ENCODE data around the gene ST6GALNAC3. TPM values are rescaled to one million over a fixed set of nuclear protein-coding genes. Genes with fewer than 3 reads are reported as not detected.

The ST6GALNAC3 gene
- polyA plus RNA-seq, 2 of the 4 experiments (the other 2 are of a cell fraction): 1.1 to 1.2 TPM

DNA sequence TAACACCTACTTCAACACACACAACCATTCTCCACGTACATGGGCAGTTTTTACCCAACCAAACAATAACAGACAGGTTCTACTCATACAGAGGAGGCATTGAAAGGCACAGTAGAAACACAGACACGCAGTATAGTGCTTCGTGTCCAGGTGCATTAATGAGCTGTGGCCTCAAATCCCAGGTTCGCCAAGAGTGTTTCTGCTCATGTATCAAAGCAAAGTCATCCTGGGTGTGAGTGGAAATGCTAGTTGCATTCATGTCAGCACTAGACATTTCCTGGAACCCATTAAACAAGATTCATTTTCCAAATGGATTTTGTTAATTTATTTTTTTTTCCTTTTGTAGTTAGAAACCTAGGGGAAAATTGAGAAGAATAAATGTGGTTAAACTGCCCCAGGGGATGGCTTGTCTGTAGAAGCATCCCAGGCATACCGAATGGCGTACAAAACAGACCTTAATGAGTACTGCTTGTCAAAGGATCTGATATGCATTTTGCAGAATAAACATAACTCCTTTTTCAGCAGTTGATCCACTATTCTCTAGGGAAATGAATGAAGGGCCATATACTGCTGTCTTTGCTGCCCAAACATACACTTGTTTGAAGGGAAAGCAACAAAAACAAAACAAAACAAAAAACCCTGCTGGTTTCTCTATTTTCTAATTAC is 494.2 kb downstream of the ST6GALNAC3 start:
- TF ChIP-seq MAZ (IDR thresholded peaks at IDR 0.05; ENCODE audit: borderline replicate concordance, low read depth, low read length) (no peak), REST (IDR thresholded peaks at IDR 0.05) (no peak), ESRRA (IDR thresholded peaks at IDR 0.05; ENCODE audit: borderline replicate concordance, low read length) (no peak), HOXA7 (CRISPR knock-in tag; IDR thresholded peaks at IDR 0.05) (no peak), MAX (IDR thresholded peaks at IDR 0.05) (no peak), RARB (CRISPR knock-in tag; IDR thresholded peaks at IDR 0.05) (no peak), GATA3 (IDR thresholded peaks at IDR 0.05; ENCODE audit: borderline replicate concordance) (no peak), HDAC2 (IDR thresholded peaks at IDR 0.05) (no peak), KDM1A (IDR thresholded peaks at IDR 0.05; ENCODE audit: low read depth) (no peak), CHD2 (IDR thresholded peaks at IDR 0.05; ENCODE audit: low read length, partially characterized antibody) (no peak), CTCF (IDR thresholded peaks at IDR 0.05) (no peak)
- TF ChIP-seq, protein P1, sequence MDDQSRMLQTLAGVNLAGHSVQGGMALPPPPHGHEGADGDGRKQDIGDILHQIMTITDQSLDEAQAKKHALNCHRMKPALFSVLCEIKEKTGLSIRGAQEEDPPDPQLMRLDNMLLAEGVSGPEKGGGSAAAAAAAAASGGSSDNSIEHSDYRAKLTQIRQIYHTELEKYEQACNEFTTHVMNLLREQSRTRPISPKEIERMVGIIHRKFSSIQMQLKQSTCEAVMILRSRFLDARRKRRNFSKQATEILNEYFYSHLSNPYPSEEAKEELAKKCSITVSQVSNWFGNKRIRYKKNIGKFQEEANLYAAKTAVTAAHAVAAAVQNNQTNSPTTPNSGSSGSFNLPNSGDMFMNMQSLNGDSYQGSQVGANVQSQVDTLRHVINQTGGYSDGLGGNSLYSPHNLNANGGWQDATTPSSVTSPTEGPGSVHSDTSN (IDR thresholded peaks at IDR 0.05): no peak

DNA sequence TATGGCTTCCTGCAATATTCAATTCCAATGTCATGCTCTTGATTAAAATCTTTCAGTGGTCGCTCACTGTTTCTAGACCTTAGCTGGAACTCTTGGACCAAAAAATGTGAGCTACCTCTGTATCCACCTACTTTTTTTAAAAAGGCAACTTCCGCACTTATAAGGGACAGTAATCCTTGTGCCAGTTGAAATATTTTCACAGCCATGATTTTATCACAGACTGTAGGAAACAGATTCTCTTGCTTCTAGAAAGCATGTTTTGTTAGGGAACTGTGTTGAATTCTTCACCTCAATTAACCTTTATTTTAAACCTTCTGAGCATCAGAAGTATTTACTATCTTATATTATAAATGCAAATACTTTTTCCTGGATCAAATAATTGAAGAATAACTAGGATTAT is 496.7 kb downstream of the ST6GALNAC3 start:
- H3K4me1 ChIP-seq: no peaks in the 10 kb centered on the region
- no peak for FAIRE-seq
- H3K9me3 ChIP-seq: no peaks in the 10 kb centered on the region
- TF ChIP-seq, protein P2, sequence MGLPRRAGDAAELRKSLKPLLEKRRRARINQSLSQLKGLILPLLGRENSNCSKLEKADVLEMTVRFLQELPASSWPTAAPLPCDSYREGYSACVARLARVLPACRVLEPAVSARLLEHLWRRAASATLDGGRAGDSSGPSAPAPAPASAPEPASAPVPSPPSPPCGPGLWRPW (IDR thresholded peaks at IDR 0.05): no peak
- no peak for TF ChIP-seq ZFP36 (IDR thresholded peaks at IDR 0.05; ENCODE audit: borderline replicate concordance, partially characterized antibody)
- TF ChIP-seq, protein P3, sequence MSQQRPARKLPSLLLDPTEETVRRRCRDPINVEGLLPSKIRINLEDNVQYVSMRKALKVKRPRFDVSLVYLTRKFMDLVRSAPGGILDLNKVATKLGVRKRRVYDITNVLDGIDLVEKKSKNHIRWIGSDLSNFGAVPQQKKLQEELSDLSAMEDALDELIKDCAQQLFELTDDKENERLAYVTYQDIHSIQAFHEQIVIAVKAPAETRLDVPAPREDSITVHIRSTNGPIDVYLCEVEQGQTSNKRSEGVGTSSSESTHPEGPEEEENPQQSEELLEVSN (IDR thresholded peaks at IDR 0.05; ENCODE audit: borderline replicate concordance, low read depth): no peak
- TF ChIP-seq RFX5 (IDR thresholded peaks at IDR 0.05): no peak
- TF ChIP-seq CBX2 (IDR thresholded peaks at IDR 0.05; ENCODE audit: borderline replicate concordance, low read depth): no peak
- TF ChIP-seq KDM1A (IDR thresholded peaks at IDR 0.05; ENCODE audit: low read depth): no peak
- TF ChIP-seq EHF (CRISPR knock-in tag; IDR thresholded peaks at IDR 0.05): no peak
- no peak for TF ChIP-seq BCL3 (IDR thresholded peaks at IDR 0.05)
- TF ChIP-seq SMC3 (IDR thresholded peaks at IDR 0.05): no peak
- no peak for TF ChIP-seq CHD4 (IDR thresholded peaks at IDR 0.05; ENCODE audit: borderline replicate concordance)
- no peak overlapping the region for H3K4me2 ChIP-seq
- CTCF ChIA-PET: no interaction called here
- POLR2A ChIA-PET: no interaction called here
- H3K27ac ChIP-seq: no peak overlapping the region
- no peak for ATAC-seq
- no peak overlapping the region for H3K4me3 ChIP-seq
- no peak for DNase-seq (ENCODE audit: low read depth in 1 of 2, low spot score in 1 of 2)
- 49% methylated on average over 2 of the region's 2 CpGs for WGBS (ENCODE audit: missing lambda C conversion rate)

More for the DNA sequence above, 494.2 kb downstream of the ST6GALNAC3 start:
- DNase-seq (ENCODE audit: low read depth in 1 of 2, low spot score in 1 of 2) (no peak), ATAC-seq (no peak), FAIRE-seq (no peak)
- CTCF ChIA-PET: no interaction called here
- POLR2A ChIA-PET: no interaction called here
- WGBS (ENCODE audit: missing lambda C conversion rate): 5% methylated on average over 3 of the region's 6 CpGs
- Histone ChIP-seq H3K27ac (no peak overlapping the region), H3K4me2 (no peak overlapping the region), H3K4me3 (no peak overlapping the region), H3K4me1 (no peaks in the 10 kb centered on the region), H3K9me3 (no peaks in the 10 kb centered on the region)

Data from A549 (cell line).